HG02885 (cell line): ENCODE results near the gene C17orf113.
A peak's percentile ranks its signal among the peaks of the same experiment; 100 is the strongest.
"Not testable (repeated sequence)": the region's sequence is repeated elsewhere in the genome, so short reads cannot be mapped to it uniquely, and the experiment has no call there.

Experiments used
- ATAC-seq: cut with Tn5 transposase; IDR thresholded peaks from one replicate; pipeline ENCODE4 v1.9.1; 2021; ENCODE audit warnings: mild to moderate bottlenecking; ENCODE audit not compliant: unreplicated experiment, poor library complexity

The C17orf113 gene

DNA sequence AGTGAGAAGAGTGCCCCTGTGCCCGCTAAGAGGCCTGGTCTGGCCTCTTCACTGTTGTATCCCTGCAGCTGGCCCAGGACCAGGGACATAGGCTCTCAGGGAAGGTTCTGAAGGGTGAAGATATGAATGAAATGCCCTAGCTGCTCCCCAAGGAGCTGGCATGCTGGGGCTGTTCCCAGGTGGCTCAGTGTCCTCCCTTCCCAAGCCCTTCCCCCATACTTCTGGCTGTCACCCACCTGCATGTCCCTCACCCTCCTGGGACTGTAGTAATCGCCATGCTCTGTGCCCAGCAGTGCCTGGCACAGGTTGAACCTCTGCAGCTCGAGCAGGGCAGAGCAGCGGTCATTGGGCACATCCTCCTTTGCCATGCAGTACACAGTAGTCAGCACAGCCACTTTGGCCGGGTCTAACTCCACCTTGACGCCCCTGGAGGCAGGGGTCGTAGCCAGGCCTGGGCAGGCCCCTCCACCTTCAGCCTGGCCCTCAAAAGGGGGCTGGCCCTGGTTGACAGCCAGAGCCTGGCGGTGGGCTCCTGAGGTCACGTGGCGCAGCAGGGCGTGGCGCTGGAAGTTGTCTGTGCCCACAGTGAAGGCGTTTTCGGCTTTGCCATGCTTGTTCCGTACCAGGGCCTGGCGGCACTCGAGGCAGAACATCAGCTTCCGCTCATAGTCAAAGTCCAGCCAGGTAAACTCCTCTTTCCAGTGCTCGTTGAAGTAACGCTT, 7.6 kb downstream of the C17orf113 start:
- ATAC-seq: no peak

DNA sequence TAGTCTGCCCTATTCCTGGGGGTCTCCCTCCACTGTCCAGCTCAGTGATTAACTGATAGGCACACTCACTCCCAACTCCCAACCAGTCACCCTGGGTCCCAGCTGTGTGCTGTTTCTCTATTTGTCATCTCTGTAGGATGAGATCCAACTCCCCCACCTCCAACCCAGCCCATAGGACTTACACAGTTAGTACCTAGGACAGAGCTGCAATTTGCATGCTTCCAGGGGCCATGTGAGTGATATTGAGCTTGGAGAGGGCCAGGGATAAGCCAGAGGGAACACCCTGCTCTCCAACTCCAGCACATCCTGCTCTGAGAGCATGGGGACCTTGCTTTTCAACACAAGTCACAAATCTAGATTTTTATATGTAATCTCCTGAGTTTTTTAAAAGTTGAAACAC, 8.8 kb downstream of the C17orf113 start:
- no peak for ATAC-seq

DNA sequence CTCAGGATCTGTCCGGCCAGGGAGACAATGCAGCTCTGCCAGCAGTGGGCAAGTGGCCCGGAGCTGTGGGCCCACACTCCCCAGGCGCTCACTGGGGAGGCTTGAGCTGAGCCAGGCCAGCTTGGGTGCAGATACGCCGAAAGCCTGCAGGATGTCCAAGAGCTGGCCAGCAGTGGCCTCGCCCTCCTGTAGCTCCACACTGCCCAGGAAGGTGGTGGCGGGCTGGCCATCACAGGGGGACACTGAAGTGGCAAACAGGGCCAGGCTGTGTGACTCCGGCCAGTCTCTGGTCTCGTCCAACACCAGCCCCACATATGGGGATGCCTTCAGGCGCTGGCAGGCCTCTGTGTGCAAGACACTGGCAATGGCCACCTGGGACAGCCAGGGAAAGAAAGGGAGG, 9.6 kb downstream of the C17orf113 start:
- ATAC-seq: no peak

DNA sequence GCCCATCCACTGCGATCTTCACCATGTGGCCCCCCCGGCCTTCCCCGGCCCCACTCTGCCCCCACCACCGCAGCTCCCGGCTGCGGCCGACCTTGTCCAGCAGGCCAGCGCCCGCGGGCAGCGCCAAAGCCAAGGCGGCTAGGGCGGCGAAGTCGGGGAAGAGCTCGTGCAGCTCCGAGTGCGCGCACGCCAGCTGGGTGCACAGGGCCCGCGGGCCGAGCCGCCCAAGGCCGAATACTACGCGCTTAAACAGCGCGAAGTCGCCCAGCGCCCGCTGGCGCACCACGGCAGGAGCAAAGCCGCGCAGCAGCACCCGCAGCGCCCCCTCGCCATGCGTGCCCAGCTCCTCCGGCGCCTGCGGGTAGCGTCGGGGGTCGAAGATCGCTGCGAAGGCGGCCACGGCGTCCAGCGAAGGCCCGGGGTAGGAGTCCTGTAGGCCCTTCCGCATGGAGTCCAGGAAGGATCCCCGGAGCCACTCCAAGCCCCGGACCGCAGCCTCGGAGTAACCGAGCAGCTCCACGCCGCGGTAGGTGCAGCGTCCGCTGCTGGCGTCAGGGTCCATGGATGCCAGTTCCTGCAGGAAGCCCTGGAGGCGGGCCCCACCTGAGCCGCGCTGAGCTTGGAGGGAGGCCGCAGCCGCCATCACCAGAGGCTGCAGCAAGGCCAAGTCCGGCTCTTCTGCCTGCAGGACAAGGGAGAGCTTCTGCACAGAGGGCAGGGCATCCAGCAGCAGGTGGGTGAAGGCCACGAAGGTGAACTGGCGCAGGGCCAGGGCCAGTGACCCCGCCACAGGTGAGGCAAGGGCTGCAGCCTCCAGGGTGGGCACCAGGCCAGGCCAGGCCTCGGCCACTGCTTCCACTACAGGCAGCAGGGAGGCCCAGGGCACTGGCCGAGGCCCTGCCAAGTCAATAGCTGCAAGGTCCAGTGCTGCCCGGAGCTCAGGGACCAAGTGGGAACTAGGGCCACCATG, 10.3 kb downstream of the C17orf113 start:
- no peak for ATAC-seq

DNA sequence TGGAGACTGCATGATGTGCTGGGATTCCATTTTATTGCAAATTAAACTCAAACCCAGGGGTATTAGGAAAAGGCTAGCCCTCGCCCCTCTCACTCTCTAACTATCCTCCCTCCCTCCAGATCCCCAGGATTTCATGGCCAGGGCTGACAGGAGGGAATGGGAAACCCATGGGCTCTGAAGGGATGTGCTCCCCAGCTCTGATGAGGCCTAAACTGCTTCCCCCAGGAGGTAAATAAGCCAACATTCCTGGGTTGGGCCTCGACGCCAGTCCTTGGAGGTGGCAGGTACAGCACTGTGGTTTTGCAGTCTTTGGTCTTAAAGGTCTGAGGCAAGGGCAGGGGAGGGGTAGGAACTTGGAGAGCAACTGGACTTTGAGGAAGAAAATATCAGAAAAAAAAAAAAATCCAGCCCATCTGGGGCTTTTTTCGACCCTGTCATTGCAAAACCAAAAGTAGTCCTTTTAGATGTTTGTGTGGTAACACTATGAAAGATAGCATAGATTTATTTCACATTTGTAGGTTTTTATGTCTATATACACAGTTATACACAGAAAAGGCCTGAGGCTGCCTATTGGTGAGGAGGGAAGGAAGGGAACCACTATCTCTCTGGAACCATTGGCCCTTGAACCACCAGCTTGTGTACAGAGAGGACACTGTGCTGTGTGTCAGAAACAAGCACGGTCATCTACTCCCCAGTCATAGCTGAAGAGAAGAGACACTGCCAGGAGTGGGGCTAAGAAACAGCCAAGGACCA, 12.0 kb downstream of the C17orf113 start:
- no peak for ATAC-seq

DNA sequence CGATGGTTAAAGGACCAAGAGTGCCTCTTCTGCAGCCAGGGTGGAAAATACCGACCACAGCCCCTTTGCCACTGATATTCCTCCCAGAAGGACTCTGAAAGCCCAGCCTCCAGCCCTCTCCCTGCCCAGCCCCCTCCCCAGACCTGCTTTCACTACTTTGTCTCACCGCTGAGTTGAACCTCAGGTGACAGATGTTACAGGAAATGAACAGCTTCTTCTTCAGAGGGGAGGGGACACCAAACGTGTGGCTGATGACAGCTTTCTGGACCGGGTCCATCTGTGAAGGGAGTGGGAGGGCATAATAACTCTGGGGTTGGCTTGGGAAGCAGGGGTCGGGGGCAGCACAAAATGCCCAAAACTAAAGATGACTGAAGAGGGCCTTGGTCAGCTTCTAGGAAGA, 16.3 kb downstream of the C17orf113 start:
- no peak for ATAC-seq

DNA sequence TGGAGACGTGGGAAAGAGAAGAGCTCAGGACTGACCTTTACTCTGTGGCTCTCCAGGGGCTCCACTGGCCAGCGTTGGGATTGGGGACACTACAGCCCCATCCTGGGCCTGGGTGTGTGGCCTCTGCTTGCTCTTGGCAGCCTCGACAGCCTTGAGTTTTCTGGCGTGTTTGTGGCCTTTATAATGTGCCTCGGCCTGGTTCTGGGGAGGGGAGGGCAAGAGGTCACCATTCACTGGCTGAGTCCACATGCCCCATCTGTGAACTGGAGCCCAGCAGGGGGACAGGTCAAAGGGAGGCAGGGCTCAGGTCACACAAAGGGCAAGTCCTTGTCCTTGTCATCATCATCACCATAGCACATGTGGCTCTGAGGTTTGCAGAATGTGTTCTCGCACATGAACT, 18.8 kb downstream of the C17orf113 start:
- no peak for ATAC-seq

DNA sequence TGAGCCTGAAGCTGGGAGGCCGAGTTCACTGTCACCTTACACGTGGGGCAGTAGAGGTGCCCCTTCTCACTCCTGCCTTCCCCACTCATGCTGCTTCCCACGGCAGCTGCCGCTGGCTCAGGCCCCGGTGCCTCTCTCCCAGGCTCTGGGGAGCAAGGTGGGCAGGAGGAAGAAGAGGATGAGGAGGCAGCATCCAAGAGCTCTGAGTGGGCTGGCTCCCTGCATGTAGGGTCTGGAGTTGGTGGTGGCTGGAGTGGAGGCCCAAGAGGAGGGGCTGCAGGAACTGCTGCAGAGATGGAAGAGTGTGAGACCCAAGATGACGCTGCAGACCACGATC, 21.6 kb downstream of the C17orf113 start:
- ATAC-seq: no peak

DNA sequence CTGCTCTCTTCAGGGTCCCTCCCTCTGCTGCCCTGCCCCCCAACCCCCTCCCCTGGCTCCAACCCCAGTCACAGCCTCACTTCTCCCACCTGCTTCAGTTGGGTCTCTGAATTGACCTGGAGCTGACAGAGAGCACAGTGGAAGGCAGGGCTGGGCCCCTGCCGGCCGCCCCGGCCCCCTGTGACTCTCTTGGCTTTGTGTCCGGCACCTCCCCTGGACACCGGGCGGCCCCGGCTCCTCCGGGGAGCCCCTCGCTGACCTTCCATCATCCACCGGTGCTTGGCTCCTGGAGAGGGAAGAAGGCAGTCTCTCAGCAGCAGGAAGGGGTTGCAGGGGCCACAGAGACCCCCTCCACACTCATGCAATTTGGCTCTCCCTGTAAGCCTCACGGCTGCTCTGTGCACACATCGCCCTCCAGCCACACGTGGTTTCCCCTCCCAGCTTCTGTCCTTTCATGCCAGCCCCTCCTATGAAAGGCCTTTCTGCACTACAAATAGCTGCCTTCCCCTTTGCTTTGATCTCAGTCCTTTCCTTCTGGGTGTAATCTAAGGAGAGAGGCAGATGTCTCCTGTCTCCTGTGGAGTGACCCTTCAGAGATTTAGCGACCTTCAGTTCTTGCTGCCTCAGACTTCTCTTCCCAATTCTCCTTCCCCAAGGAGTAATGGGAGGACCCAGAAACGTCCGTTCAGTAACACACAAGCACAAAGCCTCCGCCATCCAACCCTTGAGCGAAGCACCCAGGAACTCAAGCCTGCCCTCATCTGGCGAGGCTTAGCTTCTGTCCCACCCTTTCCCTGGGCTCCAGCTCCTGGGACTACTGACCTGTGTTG, 22.2 kb downstream of the C17orf113 start:
- ATAC-seq: no peak

DNA sequence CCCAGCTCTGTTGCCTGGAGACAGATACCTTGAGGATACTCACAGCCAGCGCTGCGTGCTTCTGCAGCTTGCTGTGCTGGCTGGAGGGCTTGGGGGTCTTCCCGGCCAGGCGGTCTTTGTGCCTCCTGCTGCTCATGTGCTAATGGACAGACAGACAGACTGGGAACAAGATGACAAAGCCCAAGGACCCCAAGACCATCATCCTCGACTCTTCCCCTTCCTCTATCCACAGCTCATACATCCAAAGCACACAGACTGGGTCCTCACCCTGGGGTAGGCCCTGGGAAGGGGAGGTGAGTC, 22.9 kb downstream of the C17orf113 start:
- ATAC-seq: no peak

GRCh38 chr17:42026857-42027589, 23.4 kb downstream of the C17orf113 start:
- no peak for ATAC-seq

GRCh38 chr17:42025936-42026335, 24.5 kb downstream of the C17orf113 start:
- ATAC-seq: no peak

DNA sequence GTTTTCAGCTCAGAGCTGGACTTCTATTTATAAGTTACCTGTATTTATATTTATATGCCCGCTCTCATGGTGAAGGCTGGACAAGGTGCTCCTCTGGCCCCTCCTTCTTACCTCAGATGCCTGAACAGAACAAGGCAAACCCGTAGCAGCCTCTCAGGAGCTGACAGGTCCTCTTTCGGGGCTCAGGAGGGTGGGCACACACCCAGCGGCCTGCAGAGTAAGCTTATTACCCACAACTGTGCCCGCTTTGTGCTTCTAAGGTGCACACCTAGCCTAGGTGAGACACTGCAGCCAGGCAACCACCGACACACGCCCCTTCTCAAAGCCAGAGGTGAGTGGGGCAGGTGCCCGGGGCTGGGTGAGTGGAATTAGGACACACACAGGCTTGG, 25.2 kb downstream of the C17orf113 start:
- ATAC-seq: no peak

DNA sequence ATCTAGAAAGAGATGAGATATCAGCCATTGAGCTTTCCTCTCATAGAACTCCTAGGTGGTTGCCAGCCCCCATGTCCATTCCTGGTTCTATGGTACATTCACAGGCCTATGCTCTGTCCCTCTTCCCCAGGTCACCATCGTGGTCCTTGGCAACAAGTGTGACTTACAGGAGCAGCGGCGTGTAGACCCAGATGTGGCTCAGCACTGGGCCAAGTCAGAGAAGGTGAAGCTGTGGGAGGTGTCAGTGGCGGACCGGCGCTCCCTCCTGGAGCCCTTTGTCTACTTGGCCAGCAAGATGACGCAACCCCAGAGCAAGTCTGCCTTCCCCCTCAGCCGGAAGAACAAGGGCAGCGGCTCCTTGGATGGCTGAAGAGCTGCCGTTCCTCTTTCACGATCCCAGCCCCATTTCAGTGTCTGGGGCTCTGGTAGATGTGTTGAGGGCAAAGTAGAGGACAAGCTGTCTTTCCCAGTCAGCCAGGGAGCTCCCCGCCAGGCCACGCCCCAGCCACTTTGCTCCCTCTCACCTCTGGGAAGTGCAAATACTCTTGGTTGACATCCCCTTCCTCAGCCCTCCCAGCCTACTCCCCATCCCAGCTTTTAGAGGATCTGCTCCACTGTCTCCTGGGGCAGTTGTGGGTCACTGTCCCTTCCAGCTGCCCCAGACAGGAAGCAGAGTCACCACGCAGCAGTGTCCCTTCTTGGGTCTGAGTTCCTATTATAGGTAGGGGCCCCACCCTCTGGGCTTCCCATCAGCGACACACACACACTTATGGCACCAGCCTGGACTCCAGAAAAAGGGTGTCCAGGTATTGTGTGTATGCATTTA, 26.7 kb downstream of the C17orf113 start:
- no peak for ATAC-seq

DNA sequence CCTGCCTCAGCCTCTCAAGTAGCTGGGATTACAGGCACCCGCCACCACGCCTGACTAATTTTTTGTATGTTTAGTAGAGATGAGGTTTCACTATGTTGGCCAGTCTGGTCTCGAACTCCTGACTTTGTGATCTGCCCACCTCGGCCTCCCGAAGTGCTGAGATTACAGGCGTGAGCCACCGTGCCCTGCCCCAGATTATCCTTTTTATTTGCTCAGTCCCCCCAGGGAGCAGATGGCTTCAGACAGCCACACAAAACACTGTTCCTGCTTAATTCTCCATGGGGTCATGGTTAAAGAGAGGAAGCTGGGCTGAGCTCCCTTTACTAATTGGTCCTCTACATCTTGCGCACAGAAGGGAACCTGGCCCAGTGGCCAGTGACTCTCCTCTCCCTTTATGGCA, 29.6 kb downstream of the C17orf113 start:
- not testable (repeated sequence) for ATAC-seq

DNA sequence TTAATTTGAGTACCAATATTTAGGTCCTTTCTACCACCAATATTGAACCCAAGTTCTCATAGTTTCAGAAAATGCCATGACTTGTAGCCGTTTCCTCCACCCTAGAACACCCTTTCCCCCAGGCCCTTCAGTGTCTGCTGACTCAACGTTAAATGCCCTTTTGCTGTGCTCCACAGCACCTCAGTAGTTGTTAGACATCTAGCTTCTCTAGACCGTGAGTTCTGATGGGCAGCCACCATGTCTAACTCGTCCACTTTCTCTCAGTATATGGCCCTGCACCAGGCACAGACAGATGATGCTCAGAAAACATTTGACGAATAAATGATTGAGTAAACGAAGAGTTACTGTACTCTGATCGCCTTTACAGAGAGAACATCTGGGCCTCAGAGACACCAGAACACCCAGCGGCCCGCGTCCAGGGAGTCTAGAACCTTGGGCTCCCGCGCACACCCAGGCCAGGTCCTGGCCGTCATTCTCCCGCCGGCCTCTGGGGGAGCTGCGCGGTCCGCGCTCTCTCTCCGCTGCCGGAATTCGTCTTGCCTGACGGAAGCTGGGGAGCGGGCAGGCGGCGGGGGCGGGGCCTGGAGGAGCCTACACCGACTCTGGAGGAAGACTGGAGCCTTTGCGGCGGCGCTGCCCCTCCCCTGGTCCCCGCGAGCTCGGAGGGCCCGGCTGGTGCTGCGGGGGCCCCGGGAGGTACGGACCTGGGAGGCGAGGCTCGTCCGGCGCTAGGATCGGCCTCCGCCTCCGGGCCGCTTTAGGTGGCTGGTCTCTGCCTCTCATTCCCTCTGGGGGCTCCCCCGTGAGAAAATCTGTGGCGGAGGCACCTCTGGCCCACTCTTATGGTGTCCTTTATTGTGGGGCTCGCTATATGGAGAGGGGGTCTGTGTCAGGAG, 30.6 kb downstream of the C17orf113 start, which contains the start of gene NKIRAS2:
Gene NKIRAS2 (plus strand): TSS at position 582 of the 896 bp plus-strand sequence. CDS start 1,488 bp downstream, outside the sequence.
- peak; percentile 55 for ATAC-seq

- no peak for ATAC-seq
Measured at GRCh38 chr17:42018988-42019387, 31.4 kb downstream of the C17orf113 start.

DNA sequence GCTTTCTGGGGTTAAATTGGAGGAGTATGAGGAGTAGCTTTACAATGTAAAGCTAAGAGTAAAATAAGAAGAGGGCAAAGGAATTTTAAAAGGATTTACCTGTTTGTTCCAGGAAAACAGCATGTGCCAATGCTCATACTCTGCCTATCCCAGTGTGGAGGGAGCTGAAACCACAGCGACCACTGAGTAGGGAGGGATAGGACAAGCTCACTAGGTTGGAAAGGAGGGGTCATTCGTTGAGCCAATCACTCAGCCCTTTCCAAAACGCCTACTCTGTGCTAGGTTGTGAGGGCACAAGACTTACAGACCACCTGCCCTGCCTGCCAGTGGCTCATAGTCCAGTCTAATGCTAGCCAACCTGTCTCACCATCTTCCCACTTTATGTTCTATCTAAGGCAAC, 32.1 kb downstream of the C17orf113 start:
- no peak for ATAC-seq
